Skeletal muscle cell (primary cell): ENCODE data around the gene IGFBPL1.

Experiments
- DNase-seq: peaks from one replicate; pipeline ENCODE4 v3.0.0-alpha.2; 2010; ENCODE audit warnings: low read depth
- H3K4me3 ChIP-seq: 2 replicates; pipeline ENCODE4 v1.5.1; 2011; ENCODE audit warnings: low read depth, mild to moderate bottlenecking, control low read depth, low read length, moderate library complexity

IGFBPL1 gene

GRCh38 chr9:38360839-38361472 is 63.3 kb downstream of the IGFBPL1 start:
- H3K4me3 ChIP-seq = no peak overlapping the region
- DNase-seq = no peak

GRCh38 chr9:38359689-38360385 is 64.4 kb downstream of the IGFBPL1 start:
- H3K4me3 ChIP-seq = no peak overlapping the region
- peak; percentile 41 for DNase-seq

GRCh38 chr9:38359297-38359653 is 65.0 kb downstream of the IGFBPL1 start:
- DNase-seq = no peak
- H3K4me3 ChIP-seq = no peak overlapping the region

- H3K4me3 ChIP-seq = no peak overlapping the region
- DNase-seq = no peak
Observed at GRCh38 chr9:38358390-38359296, 65.6 kb downstream of the IGFBPL1 start.

- H3K4me3 ChIP-seq = no peak overlapping the region
- DNase-seq = no peak
Observed at GRCh38 chr9:38357350-38358114, 66.7 kb downstream of the IGFBPL1 start.

- H3K4me3 ChIP-seq = no peak overlapping the region
- no peak for DNase-seq
Observed at GRCh38 chr9:38356851-38357250, 67.4 kb downstream of the IGFBPL1 start.
